ENCODE results near the gene KIF22. TPM values are rescaled to one million over a fixed set of nuclear protein-coding genes. Genes with fewer than 3 reads are reported as not detected.

KIF22 gene
- total RNA-seq, 1 experiment from 2014 or later, result 155 TPM

- Histone ChIP-seq H3K4me1 (ENCODE audit: control insufficient read depth in 1 of 2, insufficient read depth in 2 of 2, low read length in 2 of 2) (peaks cover 7 to 10% of the 10 kb centered on the region in 2 experiments; a peak in 3 of 4 replicates), H2AFZ (ENCODE audit: low read depth, low read length, poor library complexity, severe bottlenecking) (no peak overlapping the region), H3K4me2 (ENCODE audit: low read length) (no peak overlapping the region), H3K36me3 (ENCODE audit: control insufficient read depth in 1 of 2, insufficient read depth in 2 of 2, low read length in 2 of 2) (no peaks in the 10 kb centered on the region), H3K27ac (ENCODE audit: low read depth, low read length) (no peak overlapping the region), H3K9me3 (ENCODE audit: control insufficient read depth in 1 of 2, insufficient read depth in 1 of 2, low read depth in 1 of 2, low read length in 2 of 2) (no peaks in the 10 kb centered on the region), H4K20me1 (ENCODE audit: insufficient read depth) (no peaks in the 10 kb centered on the region), H3K9me2 (ENCODE audit: insufficient read depth) (no peaks in the 10 kb centered on the region), H3K9ac (ENCODE audit: low read length) (no peak overlapping the region), H3K79me2 (ENCODE audit: insufficient read depth, low read length) (no peaks in the 10 kb centered on the region), H3K4me3 (replicated peaks in 1 of 2; ENCODE audit: low read depth in 1 of 2, low read length in 2 of 2) (no peak overlapping the region), H3K27me3 (ENCODE audit: insufficient read depth, low read length) (no peaks in the 10 kb centered on the region)
- ChIA-PET RAD21 (ENCODE audit: low non-redundant PET in 1 of 2, low total read pairs in 2 of 2, uncharacterized antibody in 2 of 2, unreplicated experiment in 2 of 2) (no interaction called here), POLR2A (no interaction called here), CTCF (interaction anchor here (1.0 kb wide), 1 partner anchor 62 kb away, joined by 3 read pairs; the partner anchor contains the start of gene PAGR1)
- TF ChIP-seq, protein P1, sequence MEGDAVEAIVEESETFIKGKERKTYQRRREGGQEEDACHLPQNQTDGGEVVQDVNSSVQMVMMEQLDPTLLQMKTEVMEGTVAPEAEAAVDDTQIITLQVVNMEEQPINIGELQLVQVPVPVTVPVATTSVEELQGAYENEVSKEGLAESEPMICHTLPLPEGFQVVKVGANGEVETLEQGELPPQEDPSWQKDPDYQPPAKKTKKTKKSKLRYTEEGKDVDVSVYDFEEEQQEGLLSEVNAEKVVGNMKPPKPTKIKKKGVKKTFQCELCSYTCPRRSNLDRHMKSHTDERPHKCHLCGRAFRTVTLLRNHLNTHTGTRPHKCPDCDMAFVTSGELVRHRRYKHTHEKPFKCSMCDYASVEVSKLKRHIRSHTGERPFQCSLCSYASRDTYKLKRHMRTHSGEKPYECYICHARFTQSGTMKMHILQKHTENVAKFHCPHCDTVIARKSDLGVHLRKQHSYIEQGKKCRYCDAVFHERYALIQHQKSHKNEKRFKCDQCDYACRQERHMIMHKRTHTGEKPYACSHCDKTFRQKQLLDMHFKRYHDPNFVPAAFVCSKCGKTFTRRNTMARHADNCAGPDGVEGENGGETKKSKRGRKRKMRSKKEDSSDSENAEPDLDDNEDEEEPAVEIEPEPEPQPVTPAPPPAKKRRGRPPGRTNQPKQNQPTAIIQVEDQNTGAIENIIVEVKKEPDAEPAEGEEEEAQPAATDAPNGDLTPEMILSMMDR (IDR thresholded peaks at IDR 0.05 in 2 of 3, conservative IDR thresholded peaks at IDR 0.05 in 1 of 3; ENCODE audit: borderline replicate concordance in 1 of 3, insufficient read depth in 1 of 3, low read depth in 2 of 3, low read length in 2 of 3), result no peak
- TF ChIP-seq ZBTB33 (IDR thresholded peaks at IDR 0.05; ENCODE audit: extremely low read depth, insufficient replicate concordance, low read length), result no peak
- DNase-seq (ENCODE audit: low read depth, low spot score) (no peak), ATAC-seq (no peak)
- BruUV-seq (replicated peaks), result no TSS peak
- intact Hi-C loops (cut with micrococcal nuclease), result no loop called here
Measured at GRCh38 chr16:29753516-29753915, 37.0 kb upstream of the KIF22 start.

DNA sequence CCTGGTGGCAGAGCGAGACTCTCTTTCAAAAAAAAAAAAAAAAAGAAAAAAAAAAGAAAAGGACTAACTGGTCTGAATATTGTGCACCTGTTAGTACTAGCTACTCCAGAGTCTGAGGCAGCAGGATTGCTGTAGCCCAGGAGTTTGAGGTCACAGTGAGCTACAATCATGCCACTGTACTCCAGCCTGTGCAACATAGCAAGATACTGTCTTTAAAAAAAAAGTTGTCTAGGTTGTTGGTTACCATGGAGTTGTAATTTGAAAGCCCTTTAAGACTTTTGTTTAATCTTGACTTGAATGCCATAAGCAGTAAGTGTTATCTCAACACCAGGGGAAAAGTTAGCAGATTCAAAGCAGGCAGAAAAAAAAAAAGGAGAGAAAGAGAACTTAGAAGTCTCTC is 33.9 kb upstream of the KIF22 start:
- no peaks in the 10 kb centered on the region for H3K79me2 ChIP-seq (ENCODE audit: insufficient read depth, low read length)
- H3K4me2 ChIP-seq (ENCODE audit: low read length), result no peak overlapping the region
- RAD21 ChIA-PET (ENCODE audit: low non-redundant PET in 1 of 2, low total read pairs in 2 of 2, uncharacterized antibody in 2 of 2, unreplicated experiment in 2 of 2), result no interaction called here
- H4K20me1 ChIP-seq (ENCODE audit: insufficient read depth), result no peaks in the 10 kb centered on the region
- H3K27me3 ChIP-seq (ENCODE audit: insufficient read depth, low read length), result no peaks in the 10 kb centered on the region
- no peaks in the 10 kb centered on the region for H3K9me2 ChIP-seq (ENCODE audit: insufficient read depth)
- no peak for DNase-seq (ENCODE audit: low read depth, low spot score)
- ATAC-seq, result no peak
- CTCF ChIA-PET, result interaction anchor here (1.0 to 1.3 kb wide), 2 partner anchors 28 to 92 kb away, joined by 3 read pairs; no protein-coding TSS in a partner anchor
- H3K4me1 ChIP-seq (ENCODE audit: control insufficient read depth in 1 of 2, insufficient read depth in 2 of 2, low read length in 2 of 2), result peaks cover 0 to 2% of the 10 kb centered on the region in 2 experiments; a peak in 1 of 4 replicates
- H3K4me3 ChIP-seq (replicated peaks in 1 of 2; ENCODE audit: low read depth in 1 of 2, low read length in 2 of 2), result no peak overlapping the region
- no peaks in the 10 kb centered on the region for H3K36me3 ChIP-seq (ENCODE audit: control insufficient read depth in 1 of 2, insufficient read depth in 2 of 2, low read length in 2 of 2)
- no peak overlapping the region for H3K9ac ChIP-seq (ENCODE audit: low read length)
- POLR2A ChIA-PET, result no interaction called here
- no peak overlapping the region for H2AFZ ChIP-seq (ENCODE audit: low read depth, low read length, poor library complexity, severe bottlenecking)
- intact Hi-C loops (cut with micrococcal nuclease), result no loop called here
- BruUV-seq (replicated peaks), result no TSS peak
- no peaks in the 10 kb centered on the region for H3K9me3 ChIP-seq (ENCODE audit: control insufficient read depth in 1 of 2, insufficient read depth in 1 of 2, low read depth in 1 of 2, low read length in 2 of 2)
- no peak overlapping the region for H3K27ac ChIP-seq (ENCODE audit: low read depth, low read length)
- TF ChIP-seq, protein P1 (IDR thresholded peaks at IDR 0.05 in 2 of 3, conservative IDR thresholded peaks at IDR 0.05 in 1 of 3; ENCODE audit: borderline replicate concordance in 1 of 3, insufficient read depth in 1 of 3, low read depth in 2 of 3, low read length in 2 of 3), result no peak
- TF ChIP-seq ZBTB33 (IDR thresholded peaks at IDR 0.05; ENCODE audit: extremely low read depth, insufficient replicate concordance, low read length) (no peak), ZFX (IDR thresholded peaks at IDR 0.05) (no peak), JUND (IDR thresholded peaks at IDR 0.05) (no peak), EGR1 (IDR thresholded peaks at IDR 0.05; ENCODE audit: low read depth) (no peak)
